ENCODE results near the gene CENPP. TPM values are rescaled to one million over a fixed set of nuclear protein-coding genes. Genes with fewer than 3 reads are reported as not detected.
A peak's percentile ranks its signal among the peaks of the same experiment; 100 is the strongest.

Gene CENPP
- total RNA-seq, 1 donor from 2014 or later, result 10.6 TPM

- DNase-seq (ENCODE audit: low spot score), result peak; percentile 27
These were observed 312.3 kb downstream of the CENPP start for GRCh38 chr9:92637886-92638620.

- peak; percentile 31 for DNase-seq (ENCODE audit: low spot score)
These were observed 312.9 kb downstream of the CENPP start for GRCh38 chr9:92638621-92639101.

GRCh38 chr9:92639124-92639523 lies 313.4 kb downstream of the CENPP start:
- DNase-seq (ENCODE audit: low spot score), result peak; percentile 10

GRCh38 chr9:92639791-92640271 lies 314.1 kb downstream of the CENPP start:
- DNase-seq (ENCODE audit: low spot score), result peak; percentile 23

- DNase-seq (ENCODE audit: low spot score), result no peak
These were observed 314.8 kb downstream of the CENPP start for GRCh38 chr9:92640398-92641091.

- DNase-seq (ENCODE audit: low spot score), result peak; percentile 33
These were observed 315.5 kb downstream of the CENPP start for GRCh38 chr9:92641092-92641809.

- no peak for DNase-seq (ENCODE audit: low spot score)
These were observed 316.3 kb downstream of the CENPP start for GRCh38 chr9:92642041-92642451.

GRCh38 chr9:92642564-92642963 lies 316.8 kb downstream of the CENPP start:
- DNase-seq (ENCODE audit: low spot score), result peak; percentile 19

GRCh38 chr9:92644278-92644677 lies 318.5 kb downstream of the CENPP start:
- peak; percentile 12 for DNase-seq (ENCODE audit: low spot score)

GRCh38 chr9:92645041-92645440 lies 319.3 kb downstream of the CENPP start:
- DNase-seq (ENCODE audit: low spot score), result peak; percentile 10

GRCh38 chr9:92647671-92648473 lies 322.1 kb downstream of the CENPP start:
- DNase-seq (ENCODE audit: low spot score), result peak; percentile 15

- peak; percentile 39 for DNase-seq (ENCODE audit: low spot score)
These were observed 322.8 kb downstream of the CENPP start for GRCh38 chr9:92648474-92648971.

GRCh38 chr9:92649007-92649406 lies 323.3 kb downstream of the CENPP start:
- peak; percentile 29 for DNase-seq (ENCODE audit: low spot score)

GRCh38 chr9:92650296-92650695 lies 324.5 kb downstream of the CENPP start:
- peak; percentile 18 for DNase-seq (ENCODE audit: low spot score)

GRCh38 chr9:92650839-92651621 lies 325.3 kb downstream of the CENPP start:
- no peak for DNase-seq (ENCODE audit: low spot score)

GRCh38 chr9:92652461-92652860 lies 326.7 kb downstream of the CENPP start:
- DNase-seq (ENCODE audit: low spot score), result no peak

GRCh38 chr9:92654481-92655301 lies 328.9 kb downstream of the CENPP start:
- no peak for DNase-seq (ENCODE audit: low spot score)

- no peak for DNase-seq (ENCODE audit: low spot score)
These were observed 329.6 kb downstream of the CENPP start for GRCh38 chr9:92655366-92655765.

- no peak for DNase-seq (ENCODE audit: low spot score)
These were observed 330.3 kb downstream of the CENPP start for GRCh38 chr9:92655896-92656536.
